Caco-2 (cell line): ENCODE results near the gene GGT7. TPM values are rescaled to one million over a fixed set of nuclear protein-coding genes. Genes with fewer than 3 reads are reported as not detected.

Source experiments
- BruUV-seq: library from RNA; stranded (reverse); fragments of 400-500 nt; replicated peaks from 2 replicates; lab custom pipeline; 2021; lab: Mats Ljungman, UMichigan
- CTCF ChIA-PET: fragments of 300-600 bp; sonication (Branson Sonifier 250); formaldehyde crosslinking; loops from one replicate; lab custom pipeline; 2022; ENCODE audit warnings: antibody characterized with exemption; lab: Charles Lee
- POLR2A ChIA-PET: fragments of 300-600 bp; sonication (Branson Sonifier 250); formaldehyde crosslinking; loops from one replicate; lab custom pipeline; 2022; ENCODE audit warnings: antibody characterized with exemption; lab: Charles Lee
- DNase-seq, 2 experiments: peaks; one replicate each; pipeline versions ENCODE4 v3.0.0 to v3.0.0-alpha.2; 2020 to 2022
- H3K27me3 ChIP-seq: replicated peaks from 2 replicates; pipeline ENCODE4 v1.6.0; 2011; ENCODE audit warnings: low read length; ENCODE audit not compliant: control insufficient read depth, insufficient read depth
- H3K36me3 ChIP-seq: 2 replicates; pipeline ENCODE4 v1.5.1; 2011; ENCODE audit warnings: low read length; ENCODE audit not compliant: control insufficient read depth, insufficient read depth
- H3K4me1 ChIP-seq: fragments of 250-450 bp; sonication (Bioruptor Pico); 2 replicates; pipeline ENCODE4 v1.5.1; 2020; ENCODE audit warnings: mild to moderate bottlenecking
- H3K4me3 ChIP-seq: 2 replicates; pipeline ENCODE4 v1.5.1; 2011; ENCODE audit warnings: low read depth, mild to moderate bottlenecking, control low read depth, low read length
- H3K9me3 ChIP-seq: fragments of 250-450 bp; sonication (Bioruptor Pico); 2 replicates; pipeline ENCODE4 v1.5.1; 2020; ENCODE audit warnings: mild to moderate bottlenecking, moderate library complexity
- H3K27ac Mint-ChIP-seq: one replicate; pipeline ENCODE4 v1.8.0; 2022; ENCODE audit warnings: mixed read lengths; ENCODE audit not compliant: unreplicated experiment
- H3K27me3 Mint-ChIP-seq: one replicate; pipeline ENCODE4 v1.8.0; 2022; ENCODE audit warnings: mixed read lengths; ENCODE audit not compliant: insufficient read depth, unreplicated experiment
- H3K36me3 Mint-ChIP-seq: one replicate; pipeline ENCODE4 v1.8.0; 2022; ENCODE audit warnings: mild to moderate bottlenecking, mixed read lengths; ENCODE audit not compliant: insufficient read depth, unreplicated experiment
- H3K4me1 Mint-ChIP-seq: one replicate; pipeline ENCODE4 v1.8.0; 2022; ENCODE audit warnings: low read depth, mixed read lengths; ENCODE audit not compliant: unreplicated experiment
- H3K4me3 Mint-ChIP-seq: one replicate; pipeline ENCODE4 v1.8.0; 2022; ENCODE audit warnings: mild to moderate bottlenecking, moderate library complexity, mixed read lengths; ENCODE audit not compliant: unreplicated experiment
- H3K9me3 Mint-ChIP-seq: one replicate; pipeline ENCODE4 v1.8.0; 2022; ENCODE audit warnings: mixed read lengths; ENCODE audit not compliant: unreplicated experiment
- CTCF ChIP-seq, 2 experiments: fragments of 200-600 bp in 1 of 2; IDR thresholded peaks; 1 replicate in 1 of 2; 2 replicates in 1 of 2; pipeline versions ENCODE4 v1.5.1 to v1.8.0; 2011 to 2022; ENCODE audit warnings: antibody characterized with exemption in 1 of 2, control low read depth in 1 of 2, inconsistent platforms in 1 of 2, low read depth in 1 of 2, low read length in 1 of 2, mild to moderate bottlenecking in 1 of 2, moderate library complexity in 1 of 2; ENCODE audit not compliant: insufficient read depth in 1 of 2, severe bottlenecking in 1 of 2, unreplicated experiment in 1 of 2
- intact Hi-C: fragments of 100-400 bp; cut with micrococcal nuclease; formaldehyde crosslinking; loops from one replicate; pipeline ENCODE4 v1.10.0; 2022; ENCODE audit not compliant: unreplicated experiment
- total RNA-seq: library from RNA; stranded (reverse); gene quantifications from 2 replicates; pipeline ENCODE4 v1.2.3, GENCODE V29; 2022

The GGT7 gene
- total RNA-seq, 1 experiment from 2014 or later, result 46.2 TPM

- Histone ChIP-seq H3K4me3 (no peak overlapping the region), H3K9me3 (no peaks in the 10 kb centered on the region), H3K27me3 (no peaks in the 10 kb centered on the region), H3K36me3 (no peaks in the 10 kb centered on the region), H3K4me1 (peaks cover 7% of the 10 kb centered on the region; the same call in 1 of the 2 replicates)
- Mint-ChIP-seq H3K4me1 (peaks cover 12% of the 10 kb centered on the region), H3K36me3 (peaks cover 55% of the 10 kb centered on the region), H3K4me3 (no peak overlapping the region), H3K27ac (no peak overlapping the region), H3K9me3 (no peaks in the 10 kb centered on the region), H3K27me3 (no peaks in the 10 kb centered on the region)
- ChIA-PET CTCF (interaction anchor here (0.6 to 0.9 kb wide), 2 partner anchors 37 to 70 kb away, joined by 4 to 5 read pairs; partner anchors contain the start of gene ACSS2), POLR2A (interaction anchor here (0.6 kb wide), 2 partner anchors 18 to 540 kb away, joined by 3 read pairs; no protein-coding TSS in a partner anchor)
- BruUV-seq, result TSS peak; percentile 7
- no peak for TF ChIP-seq CTCF (IDR thresholded peaks at IDR 0.05; ENCODE audit: insufficient read depth in 1 of 2, low read depth in 1 of 2, low read length in 1 of 2, severe bottlenecking in 1 of 2, unreplicated experiment in 1 of 2)
- intact Hi-C loops, result no loop called here
- DNase-seq, result no peak
Observed at GRCh38 chr20:34806255-34806654, 66.4 kb downstream of the GGT7 start.

- Histone ChIP-seq H3K4me1 (no peaks in the 10 kb centered on the region; the same call in 1 of the 2 replicates), H3K4me3 (no peak overlapping the region), H3K9me3 (no peaks in the 10 kb centered on the region), H3K27me3 (no peaks in the 10 kb centered on the region), H3K36me3 (peaks cover 6% of the 10 kb centered on the region)
- POLR2A ChIA-PET, result no interaction called here
- CTCF ChIA-PET, result no interaction called here
- Mint-ChIP-seq H3K9me3 (no peaks in the 10 kb centered on the region), H3K4me1 (peaks cover 10% of the 10 kb centered on the region), H3K4me3 (no peak overlapping the region), H3K27ac (no peak overlapping the region), H3K27me3 (no peaks in the 10 kb centered on the region), H3K36me3 (peaks cover 37% of the 10 kb centered on the region)
- DNase-seq, result no peak
- no TSS peak for BruUV-seq
- intact Hi-C loops, result no loop called here
- TF ChIP-seq CTCF (IDR thresholded peaks at IDR 0.05; ENCODE audit: insufficient read depth in 1 of 2, low read depth in 1 of 2, low read length in 1 of 2, severe bottlenecking in 1 of 2, unreplicated experiment in 1 of 2), result no peak
Observed at GRCh38 chr20:34798871-34799270, 73.8 kb downstream of the GGT7 start.

DNA sequence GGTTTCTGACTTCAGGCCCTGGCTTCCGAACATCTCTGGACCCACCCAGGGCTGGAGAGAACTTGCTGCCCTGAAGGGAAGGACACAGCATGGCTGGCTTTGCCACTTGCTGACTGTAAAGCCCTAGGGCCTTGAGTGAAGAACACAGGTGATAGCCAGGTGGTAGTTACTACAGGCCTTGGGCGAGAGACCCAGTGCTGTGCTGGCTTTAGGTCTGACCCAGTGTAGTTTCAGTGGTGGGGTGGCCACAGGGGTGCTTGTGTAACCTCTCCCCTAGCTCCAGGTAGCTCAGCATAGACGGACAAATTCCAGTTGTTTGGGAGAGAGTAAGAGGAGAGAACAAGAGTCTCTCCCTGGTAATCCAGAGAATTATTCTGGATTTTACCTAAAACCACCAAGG is 74.3 kb downstream of the GGT7 start:
- CTCF ChIA-PET, result no interaction called here
- no peak overlapping the region for H3K4me3 Mint-ChIP-seq
- no TSS peak for BruUV-seq

More for the DNA sequence above, 74.3 kb downstream of the GGT7 start:
- H3K4me3 ChIP-seq, result no peak overlapping the region
- H3K9me3 Mint-ChIP-seq, result no peaks in the 10 kb centered on the region
- intact Hi-C loops, result no loop called here
- no peaks in the 10 kb centered on the region for H3K27me3 ChIP-seq
- no peak for DNase-seq
- peaks cover 10% of the 10 kb centered on the region for H3K4me1 Mint-ChIP-seq
- H3K27me3 Mint-ChIP-seq, result no peaks in the 10 kb centered on the region
- no peaks in the 10 kb centered on the region for H3K9me3 ChIP-seq
- H3K27ac Mint-ChIP-seq, result no peak overlapping the region
- peaks cover 36% of the 10 kb centered on the region for H3K36me3 Mint-ChIP-seq
- H3K36me3 ChIP-seq, result peaks cover 6% of the 10 kb centered on the region
- no peaks in the 10 kb centered on the region; the same call in 1 of the 2 replicates for H3K4me1 ChIP-seq
- POLR2A ChIA-PET, result no interaction called here
- no peak for TF ChIP-seq CTCF (IDR thresholded peaks at IDR 0.05; ENCODE audit: insufficient read depth in 1 of 2, low read depth in 1 of 2, low read length in 1 of 2, severe bottlenecking in 1 of 2, unreplicated experiment in 1 of 2)
